ENCODE results near the gene BCL2.

Gene BCL2

DNA sequence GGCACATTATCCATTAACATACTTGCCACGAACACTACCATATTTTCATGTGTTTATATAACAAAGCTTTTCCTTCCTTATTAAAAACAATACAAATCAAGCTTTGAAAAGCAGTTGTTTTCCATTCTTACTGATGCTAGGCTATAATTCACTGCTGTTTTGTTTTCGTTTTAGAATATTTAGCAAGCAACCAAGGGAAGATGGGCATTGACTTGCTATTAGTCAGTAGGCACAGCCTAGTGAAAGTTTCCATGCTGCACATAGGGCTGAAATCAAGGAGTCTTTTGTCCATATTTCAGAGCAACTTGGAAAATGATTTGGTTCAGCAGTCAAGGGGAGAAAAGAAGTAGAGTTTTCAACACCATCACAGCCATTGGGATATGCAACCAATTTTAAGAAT, 31.3 kb downstream of the BCL2 start:
- in situ Hi-C loops (cut with HindIII; ENCODE audit: low sequenced_read_pairs): no loop called here

DNA sequence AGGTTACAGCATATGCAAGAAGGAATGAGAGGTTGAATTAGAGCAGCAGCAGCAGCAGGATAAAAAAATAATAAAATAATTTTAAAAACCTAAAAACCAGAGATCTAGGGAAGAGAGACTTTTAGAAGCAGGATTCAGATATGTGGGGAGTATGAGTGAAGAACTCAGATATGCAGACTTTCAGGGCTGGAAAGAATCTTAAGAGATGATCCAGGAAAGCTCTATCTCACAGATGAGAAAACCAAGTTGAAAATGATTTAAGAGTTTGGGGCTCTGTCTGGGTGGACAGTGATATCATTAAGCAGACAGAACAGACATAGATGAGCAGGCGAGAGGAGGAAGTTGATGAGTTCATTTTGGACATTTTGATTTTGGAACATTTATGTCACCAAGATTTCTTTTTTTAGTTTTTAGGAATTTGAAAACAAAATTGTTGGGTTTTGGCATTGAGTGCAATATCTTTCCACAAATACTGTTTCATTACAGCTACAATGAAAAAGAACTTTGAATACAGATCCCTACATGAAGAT, 31.8 kb downstream of the BCL2 start:
- no peak overlapping the region for H3K4me3 ChIP-seq (ENCODE audit: low read depth, low read length)
- no peak for DNase-seq (ENCODE audit: low read depth)
- in situ Hi-C loops (cut with HindIII; ENCODE audit: low sequenced_read_pairs): no loop called here
- TF ChIP-seq, protein P1, sequence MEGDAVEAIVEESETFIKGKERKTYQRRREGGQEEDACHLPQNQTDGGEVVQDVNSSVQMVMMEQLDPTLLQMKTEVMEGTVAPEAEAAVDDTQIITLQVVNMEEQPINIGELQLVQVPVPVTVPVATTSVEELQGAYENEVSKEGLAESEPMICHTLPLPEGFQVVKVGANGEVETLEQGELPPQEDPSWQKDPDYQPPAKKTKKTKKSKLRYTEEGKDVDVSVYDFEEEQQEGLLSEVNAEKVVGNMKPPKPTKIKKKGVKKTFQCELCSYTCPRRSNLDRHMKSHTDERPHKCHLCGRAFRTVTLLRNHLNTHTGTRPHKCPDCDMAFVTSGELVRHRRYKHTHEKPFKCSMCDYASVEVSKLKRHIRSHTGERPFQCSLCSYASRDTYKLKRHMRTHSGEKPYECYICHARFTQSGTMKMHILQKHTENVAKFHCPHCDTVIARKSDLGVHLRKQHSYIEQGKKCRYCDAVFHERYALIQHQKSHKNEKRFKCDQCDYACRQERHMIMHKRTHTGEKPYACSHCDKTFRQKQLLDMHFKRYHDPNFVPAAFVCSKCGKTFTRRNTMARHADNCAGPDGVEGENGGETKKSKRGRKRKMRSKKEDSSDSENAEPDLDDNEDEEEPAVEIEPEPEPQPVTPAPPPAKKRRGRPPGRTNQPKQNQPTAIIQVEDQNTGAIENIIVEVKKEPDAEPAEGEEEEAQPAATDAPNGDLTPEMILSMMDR (IDR thresholded peaks at IDR 0.05; ENCODE audit: low read depth, low read length, missing control alignments): no peak

More for the DNA sequence above, 31.3 kb downstream of the BCL2 start:
- TF ChIP-seq, protein P1 (IDR thresholded peaks at IDR 0.05; ENCODE audit: low read depth, low read length, missing control alignments): no peak
- H3K4me3 ChIP-seq (ENCODE audit: low read depth, low read length): no peak overlapping the region
- no peak for DNase-seq (ENCODE audit: low read depth)

DNA sequence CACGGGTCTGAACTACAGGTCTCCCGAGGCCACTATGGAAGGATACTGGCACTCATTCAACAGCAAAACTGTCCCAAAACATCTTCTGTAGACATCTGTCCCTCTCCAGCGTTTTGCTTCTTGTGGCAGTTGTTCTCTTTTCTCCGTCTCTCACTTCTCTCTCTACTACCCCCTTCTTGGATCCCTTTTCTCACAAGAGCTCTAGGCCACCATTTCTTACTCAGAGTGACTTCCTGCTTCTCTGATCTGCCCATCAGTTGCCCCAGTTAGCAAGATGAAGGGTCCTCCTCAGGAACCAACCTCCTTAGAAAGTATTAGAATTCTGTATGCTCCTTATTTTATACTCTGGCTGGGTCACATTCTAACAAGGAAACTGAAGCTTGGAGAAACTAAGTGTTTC, 32.6 kb downstream of the BCL2 start:
- in situ Hi-C loops (cut with HindIII; ENCODE audit: low sequenced_read_pairs): no loop called here
- no peak overlapping the region for H3K4me3 ChIP-seq (ENCODE audit: low read depth, low read length)
- no peak for DNase-seq (ENCODE audit: low read depth)
- TF ChIP-seq, protein P1 (IDR thresholded peaks at IDR 0.05; ENCODE audit: low read depth, low read length, missing control alignments): no peak

DNA sequence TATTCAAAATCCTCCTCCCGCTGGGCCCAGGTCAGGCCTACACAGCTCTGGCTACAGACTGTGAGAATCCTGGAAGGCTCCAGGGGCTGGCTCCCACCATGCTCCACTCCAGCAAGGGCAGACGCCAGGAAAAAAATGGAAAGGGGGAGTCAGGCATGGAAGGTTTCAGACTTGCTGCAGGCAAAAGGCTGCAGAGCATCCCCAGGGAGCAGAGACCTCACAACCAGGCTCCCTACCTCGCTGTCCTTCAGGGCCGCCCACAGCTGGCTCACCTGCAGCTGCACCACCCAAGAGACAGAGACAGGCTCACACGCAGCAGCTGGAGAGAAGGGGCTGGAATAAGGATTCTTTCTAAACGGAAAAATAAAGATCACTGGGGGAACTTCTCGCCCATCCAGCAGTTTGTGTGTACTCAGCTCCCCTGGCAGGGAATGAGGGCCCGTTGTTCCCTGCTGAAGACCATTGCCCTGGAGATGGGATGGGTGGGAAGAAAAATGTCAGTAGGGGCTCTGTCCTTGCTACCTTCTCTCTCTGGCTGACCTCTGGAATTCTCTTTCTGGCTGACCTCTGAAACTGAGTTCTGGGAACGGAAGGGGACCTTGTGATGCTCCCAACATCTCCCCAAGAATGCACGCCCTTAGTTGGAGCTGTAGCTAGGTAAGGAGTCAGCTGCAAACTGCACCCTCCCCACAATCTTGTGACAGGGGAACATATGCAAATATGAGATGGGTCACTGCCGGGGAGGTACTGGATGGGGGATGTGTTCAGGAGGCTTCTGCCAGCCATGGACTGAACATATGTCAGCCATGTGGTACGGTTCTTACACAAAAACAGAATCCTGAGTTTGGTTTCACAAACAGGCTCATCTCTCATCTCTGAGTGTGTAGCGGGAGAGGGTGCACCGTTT, 34.5 kb downstream of the BCL2 start:
- in situ Hi-C loops (cut with HindIII; ENCODE audit: low sequenced_read_pairs): no loop called here
- TF ChIP-seq, protein P1 (IDR thresholded peaks at IDR 0.05; ENCODE audit: low read depth, low read length, missing control alignments): no peak
- no peak overlapping the region for H3K4me3 ChIP-seq (ENCODE audit: low read depth, low read length)
- DNase-seq (ENCODE audit: low read depth): no peak

DNA sequence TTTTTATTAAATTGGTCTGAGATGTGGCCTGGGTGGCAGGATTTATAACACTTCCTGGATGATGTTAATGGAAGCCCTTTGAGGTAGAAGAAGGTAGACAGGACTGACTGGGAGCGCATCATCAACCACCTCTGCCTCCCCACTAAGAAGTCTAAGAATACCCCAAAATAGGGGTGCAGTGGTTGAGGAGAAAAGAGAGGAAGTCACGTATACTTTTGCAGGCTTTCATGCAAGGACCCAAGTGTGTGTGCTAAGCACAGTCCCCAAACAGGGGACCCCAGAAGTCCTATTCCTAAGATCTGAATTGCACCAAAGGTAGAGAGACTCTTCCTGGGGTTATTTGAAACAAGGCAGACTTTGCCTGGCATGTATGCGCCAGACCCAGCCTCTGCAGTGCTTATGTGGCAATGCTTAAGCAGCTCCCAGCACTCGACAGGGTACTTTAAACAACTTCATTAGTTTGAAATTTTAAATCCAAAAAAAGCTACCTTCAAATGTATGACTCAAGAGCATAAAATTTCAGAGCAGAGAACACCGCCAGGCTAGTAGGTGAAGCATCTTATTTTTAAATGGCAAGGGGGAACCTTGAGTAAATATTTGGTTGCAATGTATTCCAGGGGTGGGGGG, 35.3 kb downstream of the BCL2 start:
- H3K4me3 ChIP-seq (ENCODE audit: low read depth, low read length): no peak overlapping the region
- in situ Hi-C loops (cut with HindIII; ENCODE audit: low sequenced_read_pairs): no loop called here
- no peak for DNase-seq (ENCODE audit: low read depth)
- TF ChIP-seq, protein P1 (IDR thresholded peaks at IDR 0.05; ENCODE audit: low read depth, low read length, missing control alignments): no peak

DNA sequence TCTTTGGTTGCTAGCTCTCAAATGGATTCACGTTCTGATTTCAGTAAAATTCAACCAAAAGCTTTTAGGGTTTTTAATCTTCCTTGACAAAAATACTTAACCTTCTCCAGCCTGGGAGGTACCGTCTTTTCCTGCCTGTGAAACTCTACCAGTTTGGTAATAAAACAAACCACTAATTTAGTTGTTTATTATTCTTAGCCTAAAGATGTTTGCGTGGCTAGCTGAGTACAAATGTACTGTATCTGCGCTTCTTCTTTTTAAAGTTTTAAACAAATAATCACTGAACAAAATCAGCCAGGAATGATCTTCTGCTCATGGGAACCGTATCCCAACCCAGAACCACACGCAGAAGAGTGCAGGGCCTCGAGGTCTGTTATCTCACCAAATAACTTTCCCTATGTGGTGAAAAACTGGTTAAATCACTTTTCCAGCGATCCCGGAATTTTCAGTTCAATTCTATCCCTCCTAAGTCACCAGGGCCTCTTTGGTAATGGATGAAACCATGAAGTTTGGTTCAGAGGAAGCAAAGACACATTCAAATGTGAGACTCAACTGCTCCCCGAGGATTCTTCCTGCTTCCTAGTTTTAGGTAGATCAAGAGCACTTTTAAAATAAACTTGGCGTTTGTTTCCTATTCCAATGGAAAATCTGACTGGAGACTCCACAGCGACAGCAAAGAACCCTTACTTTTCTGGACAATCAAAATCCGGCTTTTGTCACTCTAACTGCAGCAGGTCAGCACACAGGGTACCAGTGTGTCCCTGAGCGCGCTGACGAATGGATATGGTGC, 36.1 kb downstream of the BCL2 start:
- no peak overlapping the region for H3K4me3 ChIP-seq (ENCODE audit: low read depth, low read length)
- TF ChIP-seq, protein P1 (IDR thresholded peaks at IDR 0.05; ENCODE audit: low read depth, low read length, missing control alignments): no peak
- in situ Hi-C loops (cut with HindIII; ENCODE audit: low sequenced_read_pairs): no loop called here
- no peak for DNase-seq (ENCODE audit: low read depth)

Measured in astrocyte of the cerebellum (primary cell).